HEK293T (cell line): ENCODE data around the gene CAPZB.

Source experiments
- FOXM1 ChIP-seq: fragments of 450-650 bp; IDR thresholded peaks from 2 replicates; pipeline ENCODE4 v1.6.1; 2017; ENCODE audit warnings: mild to moderate bottlenecking, borderline replicate concordance
- L3MBTL2 ChIP-seq: fragments of 450-650 bp; conservative IDR thresholded peaks from 2 replicates; pipeline ENCODE4 v1.6.1; 2016; ENCODE audit warnings: mild to moderate bottlenecking
- TARDBP ChIP-seq: fragments of 450-650 bp; IDR thresholded peaks from 2 replicates; pipeline ENCODE4 v1.6.1; 2016

DNA sequence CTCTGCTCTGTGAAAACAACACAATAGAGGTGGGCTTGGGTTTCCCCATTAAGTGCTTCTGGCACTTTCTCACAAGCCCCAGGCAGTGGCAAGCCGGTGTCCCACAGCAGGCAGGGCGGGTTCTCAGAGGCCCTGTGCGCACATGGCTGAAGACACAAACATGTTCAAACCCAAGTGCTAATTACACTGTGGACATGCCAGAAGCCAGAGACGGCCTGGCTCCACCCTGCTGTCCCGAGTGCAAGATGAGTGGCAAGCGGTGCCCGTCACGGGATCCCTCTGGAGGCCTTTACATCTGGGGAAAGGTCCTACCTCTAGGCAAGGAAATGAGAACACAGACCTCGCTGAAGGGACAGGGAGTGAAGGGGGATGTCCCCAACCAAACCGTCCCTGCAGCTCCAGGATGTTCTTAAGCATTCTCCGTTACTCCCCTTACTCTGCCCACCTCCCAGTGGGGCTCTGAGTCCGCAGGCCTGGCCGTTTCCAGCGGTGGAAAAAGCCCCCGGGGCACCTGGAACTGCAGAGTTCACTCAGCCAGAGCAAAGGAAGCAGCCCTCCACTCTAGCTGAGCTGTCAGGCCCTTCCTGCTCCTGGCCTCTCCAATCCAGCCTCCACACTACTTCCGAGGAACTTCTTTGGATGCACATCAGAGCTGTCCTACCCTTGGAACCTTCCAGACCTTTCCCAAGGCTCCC lies 115.8 kb downstream of the CAPZB start:
- TF ChIP-seq FOXM1 (no peak), TARDBP (no peak), L3MBTL2 (no peak)
